ENCODE results near the gene TNP1. TPM values are rescaled to one million over a fixed set of nuclear protein-coding genes. Genes with fewer than 3 reads are reported as not detected.

The TNP1 gene
- total RNA-seq, 1 experiment from 2014 or later = not detected

GRCh38 chr2:216904974-216905373 lies 45.1 kb upstream of the TNP1 start:
- Histone ChIP-seq H2BK120ac (ENCODE audit: low read depth, low read length, poor library complexity, severe bottlenecking) (no peak overlapping the region), H3K4ac (ENCODE audit: low read depth, low read length) (no peak overlapping the region), H2BK5ac (ENCODE audit: insufficient read length, low read length) (no peak overlapping the region), H3K23me2 (ENCODE audit: insufficient read length, low read depth, low read length, poor library complexity, severe bottlenecking) (no peaks in the 10 kb centered on the region), H3K79me1 (ENCODE audit: insufficient read depth, low read depth, low read length, poor library complexity, severe bottlenecking) (no peaks in the 10 kb centered on the region), H3K9ac (ENCODE audit: extremely low read depth, insufficient read length, low read length) (no peak overlapping the region), H2AFZ (ENCODE audit: low read length) (no peak overlapping the region), H3K27me3 (ENCODE audit: insufficient read depth, low read length) (no peaks in the 10 kb centered on the region), H3K14ac (ENCODE audit: insufficient read depth, low read length) (no peak overlapping the region), H3K4me2 (ENCODE audit: insufficient read depth, insufficient read length, low read length) (no peak overlapping the region), H4K5ac (ENCODE audit: insufficient read length, low read depth, low read length) (no peak overlapping the region), H4K91ac (ENCODE audit: insufficient read length, low read depth, low read length) (no peak overlapping the region), H2AK5ac (ENCODE audit: insufficient read length, low read length) (no peak overlapping the region), H2BK20ac (ENCODE audit: low read depth, low read length, poor library complexity, severe bottlenecking) (no peak overlapping the region), H3K18ac (ENCODE audit: insufficient read length, low read depth, low read length) (no peak overlapping the region), H4K8ac (replicated peaks; ENCODE audit: insufficient read length, low read depth, low read length) (no peak overlapping the region), H3K9me3 (ENCODE audit: control insufficient read depth, low read depth, low read length) (peaks cover 4% of the 10 kb centered on the region), H3K4me1 (ENCODE audit: insufficient read depth, low read length) (no peaks in the 10 kb centered on the region), H3K56ac (ENCODE audit: insufficient read length, low read depth, low read length) (no peak overlapping the region), H3K79me2 (ENCODE audit: insufficient read depth, low read length) (no peaks in the 10 kb centered on the region), H4K20me1 (ENCODE audit: control insufficient read depth, insufficient read depth, insufficient read length) (no peaks in the 10 kb centered on the region), H3K23ac (ENCODE audit: insufficient read length, low read depth, low read length) (no peak overlapping the region), H3K27ac (ENCODE audit: insufficient read length, low read depth, low read length) (no peak overlapping the region), H2BK12ac (ENCODE audit: insufficient read length, low read depth, low read length) (no peak overlapping the region), H2BK15ac (ENCODE audit: low read depth, low read length) (no peak overlapping the region), H3T11ph (ENCODE audit: low read length) (no peak overlapping the region)
- no peak for TF ChIP-seq CTCF (conservative IDR thresholded peaks at IDR 0.05)
- no peak for DNase-seq
- Mint-ChIP-seq H3K4me1 (peaks cover 0 to 4% of the 10 kb centered on the region in 2 experiments; a peak in 1 of 4 replicates), H3K4me3 (no peak overlapping the region), H3K9me3 (peaks cover 22 to 32% of the 10 kb centered on the region in 2 experiments), H3K27me3 (ENCODE audit: low read depth) (no peaks in the 10 kb centered on the region), H3K36me3 (ENCODE audit: insufficient read depth in 1 of 3, low read depth in 3 of 3) (peaks cover 7 to 23% (median 8%) of the 10 kb centered on the region in 3 experiments; a peak in 6 of 7 replicates), H3K27ac (no peak overlapping the region)
- WGBS (ENCODE audit: extremely low coverage, insufficient read length, low lambda C conversion rate) = no CpG with 5 or more reads among the region's 1 CpG

All from H9 (cell line).